ENCODE results near the gene SCP2.

GRCh38 chr1:53090227-53091147 is 163.4 kb downstream of the SCP2 start:
- TF ChIP-seq POLR2A (IDR thresholded peaks at IDR 0.05; ENCODE audit: low read length) (no peak), GATA1 (IDR thresholded peaks at IDR 0.05; ENCODE audit: low read depth, low read length) (no peak)
